Pulmonary artery endothelial cell (primary cell): ENCODE measurements around the gene ELMO3. TPM values are rescaled to one million over a fixed set of nuclear protein-coding genes. Genes with fewer than 3 reads are reported as not detected.

ENCODE experiments used
- DNase-seq: peaks from one replicate; pipeline ENCODE4 v3.0.0-alpha.2; 2011; ENCODE audit warnings: low read depth, low spot score
- total RNA-seq: library from RNA; depleted of rRNA; stranded (reverse); fragments of >200 nt; gene quantifications from 2 replicates; pipeline ENCODE4 v1.2.3, GENCODE V29; 2014

ELMO3 gene
- total RNA-seq, 1 donor from 2014 or later, result 0.53 TPM

DNA sequence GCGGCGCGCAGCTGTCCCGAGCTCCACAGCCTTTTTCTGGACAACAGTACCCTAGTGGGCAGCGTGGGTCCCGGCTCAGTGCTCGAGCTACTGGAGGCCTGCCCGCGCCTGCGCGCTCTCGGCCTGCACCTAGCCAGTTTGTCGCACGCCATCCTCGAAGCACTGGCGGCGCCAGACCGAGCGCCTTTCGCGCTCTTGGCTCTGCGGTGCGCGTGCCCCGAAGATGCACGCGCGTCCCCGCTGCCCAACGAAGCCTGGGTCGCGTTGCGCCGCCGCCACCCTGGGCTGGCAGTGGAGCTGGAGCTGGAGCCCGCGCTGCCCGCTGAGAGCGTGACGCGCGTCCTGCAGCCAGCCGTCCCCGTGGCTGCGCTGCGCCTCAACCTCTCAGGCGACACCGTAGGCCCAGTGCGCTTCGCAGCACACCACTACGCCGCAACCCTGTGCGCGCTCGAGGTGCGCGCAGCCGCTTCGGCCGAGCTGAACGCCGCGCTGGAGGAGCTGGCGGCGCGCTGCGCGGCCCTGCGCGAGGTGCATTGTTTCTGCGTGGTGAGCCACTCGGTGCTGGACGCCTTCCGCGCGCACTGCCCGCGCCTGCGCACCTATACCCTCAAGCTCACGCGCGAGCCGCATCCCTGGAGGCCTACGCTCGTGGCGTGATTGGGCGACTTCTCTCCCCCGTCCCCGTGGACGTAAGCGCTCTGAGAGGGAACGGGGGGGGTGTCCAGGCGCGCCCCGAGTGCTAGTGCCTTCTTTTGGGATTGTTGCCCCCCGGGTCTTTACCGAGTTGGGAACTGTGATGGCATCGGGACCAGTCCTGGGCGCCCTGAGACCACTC, 35.5 kb upstream of the ELMO3 start:
- no peak for DNase-seq

DNA sequence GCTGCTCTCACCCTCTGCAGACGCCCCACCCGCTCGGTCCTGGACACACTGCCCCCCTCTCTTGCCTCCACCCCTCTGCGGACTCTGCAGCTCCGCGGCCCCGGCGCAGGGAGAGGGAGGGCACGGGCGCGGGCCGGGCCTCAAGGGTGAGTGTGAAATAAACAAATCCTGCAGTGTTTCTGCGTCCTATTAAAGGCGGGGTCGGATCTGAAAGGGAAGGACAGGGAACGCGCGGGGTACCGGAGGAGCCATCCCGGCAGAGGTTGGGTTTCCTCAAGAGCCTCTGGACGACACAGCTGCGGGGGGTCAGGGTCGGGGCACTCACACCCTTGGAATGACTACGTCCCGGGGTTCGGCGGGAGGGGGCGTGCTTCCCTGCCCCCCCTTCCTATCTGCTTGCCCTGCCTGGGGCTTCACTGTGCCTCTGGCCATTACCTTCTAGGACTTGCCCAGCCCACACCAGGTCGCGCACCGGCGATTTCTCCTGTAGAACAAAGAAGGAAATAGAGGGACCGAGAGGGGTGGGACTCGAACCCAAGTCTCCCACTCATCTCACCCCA, 34.9 kb upstream of the ELMO3 start:
- DNase-seq, result no peak

DNA sequence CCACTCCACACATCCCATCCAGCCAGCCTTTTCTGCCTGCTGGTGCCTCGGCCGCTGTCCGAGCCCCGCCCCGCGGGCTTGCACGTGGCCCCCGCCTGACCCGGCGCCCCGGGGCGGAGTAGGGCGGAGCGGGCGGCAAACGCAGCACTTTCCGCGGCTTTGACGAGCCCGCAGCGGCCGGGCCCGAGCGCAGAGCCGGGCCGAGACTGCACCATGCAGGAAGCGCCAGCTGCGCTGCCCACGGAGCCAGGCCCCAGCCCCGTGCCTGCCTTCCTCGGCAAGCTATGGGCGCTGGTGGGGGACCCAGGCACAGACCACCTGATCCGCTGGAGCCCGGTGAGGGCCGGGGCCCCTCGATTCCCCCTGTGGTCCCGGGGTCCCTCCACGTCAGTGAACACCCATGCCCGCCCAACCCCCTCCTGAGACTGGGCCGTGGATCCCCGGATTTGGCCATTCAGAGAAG, 34.3 kb upstream of the ELMO3 start, which contains the start of gene HSF4:
HSF4 (plus strand) TSS at position 147 of the 463 bp plus-strand sequence; CDS start at position 214, 67 bp downstream.
- DNase-seq, result no peak

DNA sequence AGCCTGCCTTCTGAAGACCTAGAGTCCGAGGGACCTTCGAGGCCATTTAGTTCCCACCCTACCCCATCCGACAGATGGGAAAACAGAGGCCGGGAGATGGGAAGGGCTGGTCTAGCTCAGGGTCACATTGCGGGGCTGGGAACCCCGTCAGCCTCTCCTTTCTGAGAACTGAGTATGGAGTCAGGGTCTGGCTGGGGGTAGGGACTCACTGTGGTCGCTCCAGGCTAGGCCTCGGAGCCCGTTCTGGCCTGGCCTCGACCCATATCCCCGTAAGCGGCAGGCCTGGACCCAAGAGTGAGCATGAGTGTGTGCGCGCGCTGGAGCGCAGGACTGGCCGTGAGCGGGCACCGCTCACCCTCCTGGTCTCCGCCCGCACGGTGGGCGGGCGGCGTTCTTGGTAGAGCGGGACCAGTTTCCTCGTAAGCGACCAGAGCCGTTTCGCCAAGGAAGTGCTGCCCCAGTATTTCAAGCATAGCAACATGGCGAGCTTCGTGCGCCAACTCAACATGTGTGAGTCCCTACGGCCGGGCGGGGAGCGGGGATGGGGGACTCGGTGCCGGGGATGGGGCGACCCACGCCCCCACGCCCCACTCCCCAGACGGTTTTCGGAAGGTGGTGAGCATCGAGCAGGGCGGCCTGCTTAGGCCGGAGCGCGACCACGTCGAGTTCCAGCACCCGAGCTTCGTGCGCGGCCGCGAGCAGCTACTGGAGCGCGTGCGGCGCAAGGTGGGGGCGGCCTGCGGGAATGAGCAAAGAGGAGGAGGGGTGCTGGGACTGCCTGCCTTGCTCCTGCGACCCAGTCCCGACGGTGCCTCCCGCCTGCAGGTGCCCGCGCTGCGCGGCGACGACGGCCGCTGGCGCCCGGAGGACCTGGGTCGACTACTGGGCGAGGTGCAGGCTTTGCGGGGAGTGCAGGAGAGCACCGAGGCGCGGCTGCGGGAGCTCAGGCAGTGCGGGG, 33.5 kb upstream of the ELMO3 start:
- no peak for DNase-seq

DNA sequence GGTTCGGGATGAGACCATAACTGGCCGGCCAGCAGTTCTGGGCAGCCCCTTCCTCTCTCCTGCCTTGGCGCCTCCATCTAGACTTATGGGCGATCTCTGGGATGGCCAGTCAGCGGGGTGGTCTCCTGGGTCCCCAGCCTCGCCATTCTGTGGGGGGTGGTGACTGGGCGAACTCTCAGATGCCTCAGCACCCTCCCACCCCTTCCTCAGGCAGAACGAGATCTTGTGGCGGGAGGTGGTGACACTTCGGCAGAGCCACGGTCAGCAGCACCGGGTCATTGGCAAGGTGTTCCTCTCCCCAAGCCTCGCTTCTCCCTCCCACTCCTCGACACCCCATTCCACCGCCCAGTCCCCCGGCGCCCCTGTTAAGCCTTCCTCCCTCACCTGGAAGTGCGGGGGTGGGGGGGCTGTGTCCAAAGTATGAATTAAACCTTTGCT, 32.8 kb upstream of the ELMO3 start:
- DNase-seq, result no peak

DNA sequence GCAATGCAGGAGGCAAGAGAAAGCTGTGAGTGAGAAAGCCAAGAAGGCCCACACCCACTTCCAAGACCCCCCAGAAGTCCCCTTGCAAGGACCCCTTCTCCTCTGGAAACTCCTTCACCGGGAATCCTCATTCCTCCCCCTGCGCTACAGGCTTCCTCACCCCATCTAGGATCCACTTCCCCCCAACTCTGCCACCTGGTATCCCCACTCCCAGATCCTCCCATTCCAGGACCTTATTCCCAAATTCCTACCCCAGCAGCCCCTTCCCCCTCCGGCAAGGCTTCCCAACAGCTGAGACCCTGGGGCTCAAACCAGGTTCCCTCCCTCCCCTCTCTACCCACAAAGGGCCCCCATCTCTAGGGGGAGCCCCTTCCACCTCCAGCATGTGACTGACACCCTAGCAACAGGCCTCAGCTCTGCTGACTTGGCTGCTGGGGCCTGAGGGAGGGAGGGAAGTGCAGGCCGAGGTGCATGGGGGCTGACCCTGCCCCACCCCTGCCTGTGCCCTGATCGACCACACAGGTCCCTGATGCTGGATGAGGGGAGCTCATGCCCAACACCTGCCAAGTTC, 32.2 kb upstream of the ELMO3 start:
- DNase-seq, result no peak

DNA sequence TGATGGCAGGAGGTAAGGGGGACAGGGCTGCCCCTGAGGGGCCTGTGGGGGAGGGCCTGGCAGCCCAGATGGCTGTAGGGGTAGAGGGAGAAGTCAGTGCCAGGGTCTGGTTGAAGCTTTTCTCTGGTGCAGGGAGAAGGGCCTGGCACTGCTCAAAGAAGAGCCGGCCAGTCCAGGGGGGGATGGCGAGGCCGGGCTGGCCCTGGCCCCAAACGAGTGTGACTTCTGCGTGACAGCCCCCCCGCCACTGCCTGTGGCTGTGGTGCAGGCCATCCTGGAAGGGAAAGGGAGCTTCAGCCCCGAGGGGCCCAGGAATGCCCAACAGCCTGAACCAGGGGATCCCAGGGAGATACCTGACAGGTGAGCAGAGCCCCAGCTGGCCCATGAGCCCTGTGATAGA, 31.3 kb upstream of the ELMO3 start:
- no peak for DNase-seq

DNA sequence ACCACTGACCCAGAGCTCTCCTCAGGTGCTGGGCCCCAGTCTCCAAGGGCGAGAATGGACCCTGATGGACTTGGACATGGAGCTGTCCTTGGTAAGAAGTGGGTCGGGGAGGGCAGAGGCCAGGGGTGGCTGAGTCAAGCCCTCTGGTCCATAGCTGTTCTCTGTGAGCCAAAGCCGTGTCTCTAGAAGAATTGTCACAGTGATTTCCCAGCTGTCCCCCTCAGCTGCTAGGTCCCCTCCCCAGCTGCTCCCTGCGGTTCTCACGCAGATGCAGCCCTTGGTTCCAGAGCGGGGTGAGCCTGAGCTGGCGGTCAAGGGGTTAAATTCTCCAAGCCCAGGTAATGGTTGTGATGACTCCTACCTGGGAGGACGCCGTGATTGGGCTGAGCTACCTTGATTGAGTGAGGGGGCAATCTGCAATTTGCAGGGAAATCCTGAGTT, 29.9 kb upstream of the ELMO3 start:
- DNase-seq, result no peak

DNA sequence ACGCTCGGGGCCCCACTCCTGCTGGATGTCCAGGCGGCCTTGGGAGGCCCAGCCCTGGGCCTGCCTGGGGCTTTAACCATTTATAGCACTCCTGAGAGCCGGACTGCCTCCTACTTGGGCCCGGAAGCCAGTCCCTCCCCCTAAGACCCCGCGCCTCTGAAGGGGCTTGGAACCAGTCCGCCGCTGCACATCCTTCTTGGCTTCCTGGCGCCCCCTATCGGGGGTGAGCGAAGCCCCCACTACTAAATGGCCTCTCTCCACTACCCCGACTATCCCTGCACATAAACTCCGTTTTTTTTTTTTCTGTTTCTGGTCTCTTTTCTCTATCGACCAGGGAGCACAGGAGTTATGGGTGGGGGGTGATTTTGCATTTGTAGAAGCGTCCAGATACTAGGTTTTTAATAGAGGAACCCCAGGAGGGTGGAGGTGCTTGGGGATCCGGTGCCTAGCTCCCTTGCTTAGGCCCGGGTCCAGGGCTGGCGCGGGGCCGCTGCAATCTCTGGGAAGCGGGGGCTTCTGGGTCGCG, 29.2 kb upstream of the ELMO3 start:
- no peak for DNase-seq

DNA sequence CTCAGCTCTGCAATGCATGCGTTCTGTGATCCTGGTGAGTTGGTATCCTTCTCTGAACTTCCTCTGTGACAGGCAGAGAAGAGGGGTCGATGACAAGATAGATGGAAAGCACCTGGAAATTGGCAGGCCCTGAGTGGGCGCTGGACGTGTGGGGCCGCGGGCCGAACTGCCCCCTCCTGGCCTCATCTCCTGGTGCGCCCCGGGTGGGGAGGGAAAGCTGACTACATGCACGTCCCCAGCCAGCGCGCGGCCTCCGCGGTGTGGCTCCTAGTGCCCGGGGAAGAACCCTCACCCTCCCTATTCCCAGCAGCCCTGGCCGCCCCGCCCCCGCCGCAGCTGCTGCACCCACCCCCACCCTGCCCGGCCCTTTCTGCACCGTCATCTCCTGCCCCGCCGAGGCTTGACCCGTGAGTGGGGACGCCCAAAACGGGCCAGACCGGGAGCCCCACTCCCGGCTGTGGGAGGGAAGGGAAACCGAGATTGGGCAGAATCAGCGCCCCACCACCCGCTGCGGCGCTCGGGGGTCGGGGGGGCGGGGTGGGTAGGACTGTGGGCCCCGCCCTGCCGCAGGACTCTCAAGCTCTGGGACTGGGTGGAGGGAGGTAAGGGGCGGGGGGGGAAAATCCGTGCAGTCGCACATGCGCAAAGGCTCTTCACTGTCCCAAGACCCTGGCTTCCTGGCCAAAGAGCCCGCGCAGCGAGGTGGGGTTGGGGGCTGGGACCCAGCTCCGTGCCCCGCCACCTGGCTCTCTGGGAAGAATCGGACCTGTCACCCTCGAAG, 28.6 kb upstream of the ELMO3 start, which contains the start of gene NOL3:
NOL3 (plus strand) TSS at position 371 of the 781 bp plus-strand sequence.
- DNase-seq, result peak; percentile 48

DNA sequence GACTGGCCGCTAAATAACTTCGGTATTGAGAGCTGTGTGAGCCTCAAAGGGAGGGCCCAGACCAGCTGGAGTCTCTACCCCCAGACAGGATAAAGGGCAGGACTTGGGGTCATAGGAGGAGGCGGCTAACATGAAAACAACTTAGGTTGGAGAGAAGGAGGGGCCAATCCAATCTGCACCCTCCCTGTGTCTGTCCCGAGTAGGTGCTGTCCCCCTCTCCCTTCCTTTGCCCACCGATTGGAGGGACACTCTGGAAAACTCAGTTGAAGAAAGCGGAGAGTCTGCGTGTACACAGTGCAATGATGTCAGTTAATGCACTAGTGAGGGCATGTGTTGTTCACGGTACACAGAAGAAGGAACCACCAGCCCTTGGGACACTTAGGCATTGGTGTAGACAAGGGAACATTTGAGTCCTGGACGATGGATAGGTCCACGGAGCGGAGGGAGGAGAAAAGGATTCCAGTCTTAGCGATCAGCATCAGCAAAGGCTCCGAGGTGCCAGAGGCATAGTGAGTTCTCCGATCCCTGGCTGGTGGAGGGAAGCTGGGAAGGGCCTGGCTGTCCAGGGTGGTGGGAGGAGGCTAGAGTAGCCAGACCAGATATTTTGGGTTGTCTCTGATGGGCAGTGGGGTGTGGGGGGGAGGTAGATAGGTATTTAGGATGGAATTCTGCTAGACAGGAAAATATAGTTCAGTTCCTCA, 27.8 kb upstream of the ELMO3 start:
- no peak for DNase-seq

DNA sequence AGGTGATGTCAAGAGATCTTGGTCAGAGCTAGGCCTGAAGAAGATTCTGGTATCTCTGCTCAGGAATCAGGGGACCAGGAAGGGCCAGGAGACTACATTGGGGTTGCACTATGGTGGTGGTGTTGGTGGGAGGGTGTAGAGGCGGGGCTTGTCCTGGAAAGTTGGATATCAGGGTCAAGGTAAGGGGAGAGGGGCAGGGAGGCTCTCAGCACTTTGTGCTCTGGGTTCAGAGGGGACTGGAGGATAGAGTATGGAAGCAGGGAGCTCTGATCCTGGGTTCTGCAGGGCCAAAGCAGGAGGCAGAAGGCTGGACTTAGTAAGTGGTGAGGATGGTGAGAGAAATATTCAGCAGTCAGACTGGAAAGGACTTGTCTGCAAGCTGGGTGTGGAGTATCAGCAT, 25.6 kb upstream of the ELMO3 start:
- no peak for DNase-seq

DNA sequence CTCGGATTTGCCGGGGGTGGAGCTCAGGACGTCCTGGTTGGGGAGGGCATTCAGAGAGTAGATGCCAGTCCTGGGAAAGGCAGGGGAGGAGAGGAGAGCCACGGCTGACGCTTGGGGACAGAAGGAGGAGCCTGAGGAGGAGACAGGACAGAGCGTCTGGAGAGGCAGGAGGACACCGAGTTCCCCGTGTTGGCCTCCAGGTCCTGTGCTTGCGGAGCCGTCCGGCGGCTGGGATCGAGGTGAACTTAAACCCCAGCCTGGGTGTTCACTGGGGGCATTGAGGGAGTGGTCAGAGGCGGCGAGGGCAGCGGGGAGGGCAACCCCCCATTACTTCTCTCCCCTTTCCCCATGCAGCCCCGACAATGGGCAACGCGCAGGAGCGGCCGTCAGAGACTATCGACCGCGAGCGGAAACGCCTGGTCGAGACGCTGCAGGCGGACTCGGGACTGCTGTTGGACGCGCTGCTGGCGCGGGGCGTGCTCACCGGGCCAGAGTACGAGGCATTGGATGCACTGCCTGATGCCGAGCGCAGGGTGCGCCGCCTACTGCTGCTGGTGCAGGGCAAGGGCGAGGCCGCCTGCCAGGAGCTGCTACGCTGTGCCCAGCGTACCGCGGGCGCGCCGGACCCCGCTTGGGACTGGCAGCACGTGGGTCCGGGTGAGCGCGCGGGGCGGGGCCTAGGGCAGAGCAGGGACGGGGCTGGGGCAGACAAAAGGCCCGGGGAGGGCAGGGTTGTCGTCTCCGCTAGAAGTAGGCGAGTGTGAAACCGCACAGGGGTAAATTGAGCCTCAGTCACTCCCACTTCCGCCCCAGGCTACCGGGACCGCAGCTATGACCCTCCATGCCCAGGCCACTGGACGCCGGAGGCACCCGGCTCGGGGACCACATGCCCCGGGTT, 24.9 kb upstream of the ELMO3 start:
- peak; percentile 72 for DNase-seq

DNA sequence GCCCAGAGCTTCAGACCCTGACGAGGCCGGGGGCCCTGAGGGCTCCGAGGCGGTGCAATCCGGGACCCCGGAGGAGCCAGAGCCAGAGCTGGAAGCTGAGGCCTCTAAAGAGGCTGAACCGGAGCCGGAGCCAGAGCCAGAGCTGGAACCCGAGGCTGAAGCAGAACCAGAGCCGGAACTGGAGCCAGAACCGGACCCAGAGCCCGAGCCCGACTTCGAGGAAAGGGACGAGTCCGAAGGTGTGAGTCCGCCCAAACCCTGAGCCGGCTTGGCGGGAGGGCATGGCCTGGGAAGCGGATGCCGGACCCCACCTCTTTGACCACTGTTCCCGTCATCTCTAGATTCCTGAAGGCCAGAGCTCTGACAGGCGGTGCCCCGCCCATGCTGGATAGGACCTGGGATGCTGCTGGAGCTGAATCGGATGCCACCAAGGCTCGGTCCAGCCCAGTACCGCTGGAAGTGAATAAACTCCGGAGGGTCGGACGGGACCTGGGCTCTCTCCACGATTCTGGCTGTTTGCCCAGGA, 24.2 kb upstream of the ELMO3 start:
- no peak for DNase-seq

DNA sequence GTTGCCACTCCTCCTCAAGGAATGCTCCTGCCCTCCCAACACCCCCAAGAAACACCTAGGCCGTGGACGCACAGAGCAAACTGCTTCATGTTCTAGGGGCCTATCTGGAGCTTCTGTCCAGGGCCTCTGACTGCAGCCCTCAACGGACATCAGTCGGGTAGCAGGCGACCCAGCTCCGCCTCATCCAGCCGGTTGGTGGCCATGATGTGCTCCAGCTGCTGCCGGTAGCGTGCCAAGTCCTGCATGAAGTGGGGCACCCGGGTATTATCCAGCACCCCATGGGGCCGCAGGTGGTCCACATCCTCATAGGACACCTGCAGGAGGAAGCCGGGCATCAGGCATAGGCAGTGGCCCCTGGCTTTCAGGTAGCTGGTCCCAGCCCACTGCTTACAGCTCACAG, 22.3 kb upstream of the ELMO3 start:
- DNase-seq, result no peak

DNA sequence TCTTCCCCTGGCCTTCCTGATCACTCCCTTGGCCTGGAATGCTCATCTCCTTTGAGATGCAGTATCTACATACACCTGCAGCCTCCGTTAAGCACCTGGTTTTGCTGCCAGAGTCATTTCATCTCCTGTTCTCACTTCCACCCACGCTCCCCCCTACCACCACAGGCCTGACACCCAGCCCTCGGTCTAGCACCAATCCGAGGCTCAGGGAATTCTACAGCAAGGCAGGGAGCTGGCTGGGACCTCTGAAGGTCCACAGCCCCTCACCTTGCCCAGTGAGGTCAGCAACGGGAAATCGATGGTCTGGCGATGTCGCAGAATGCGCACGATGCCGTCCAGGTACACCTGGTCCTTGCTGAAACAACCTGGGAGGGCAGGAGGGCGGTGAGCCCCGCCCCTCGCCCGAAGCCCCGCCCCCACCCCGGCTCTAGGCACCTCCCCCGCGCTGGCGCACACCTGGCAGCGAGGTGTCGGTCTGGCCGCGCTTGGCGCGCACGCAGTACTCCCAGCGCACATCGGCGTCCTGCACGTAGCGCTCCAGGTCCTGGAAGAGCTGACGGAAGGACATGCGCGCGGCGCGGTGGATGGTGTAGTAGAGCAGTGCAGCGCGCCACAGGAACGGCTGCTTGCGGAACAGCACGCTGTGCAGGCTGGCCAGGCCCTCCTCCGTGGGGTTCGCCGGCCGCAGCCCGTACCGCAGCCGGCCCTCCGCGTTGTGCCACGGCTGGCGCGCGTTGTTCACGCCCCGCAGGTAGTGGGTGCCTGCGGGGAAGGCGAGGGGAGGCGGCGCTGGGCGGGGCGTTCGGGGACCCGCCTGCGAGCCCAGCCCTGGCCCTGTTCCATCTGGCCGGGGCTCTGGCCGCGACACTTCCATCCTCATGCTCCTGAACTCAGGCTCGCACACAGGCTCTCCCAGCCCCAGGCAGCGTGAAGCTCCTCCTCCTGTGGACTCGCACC, 20.9 kb upstream of the ELMO3 start:
- DNase-seq, result no peak

DNA sequence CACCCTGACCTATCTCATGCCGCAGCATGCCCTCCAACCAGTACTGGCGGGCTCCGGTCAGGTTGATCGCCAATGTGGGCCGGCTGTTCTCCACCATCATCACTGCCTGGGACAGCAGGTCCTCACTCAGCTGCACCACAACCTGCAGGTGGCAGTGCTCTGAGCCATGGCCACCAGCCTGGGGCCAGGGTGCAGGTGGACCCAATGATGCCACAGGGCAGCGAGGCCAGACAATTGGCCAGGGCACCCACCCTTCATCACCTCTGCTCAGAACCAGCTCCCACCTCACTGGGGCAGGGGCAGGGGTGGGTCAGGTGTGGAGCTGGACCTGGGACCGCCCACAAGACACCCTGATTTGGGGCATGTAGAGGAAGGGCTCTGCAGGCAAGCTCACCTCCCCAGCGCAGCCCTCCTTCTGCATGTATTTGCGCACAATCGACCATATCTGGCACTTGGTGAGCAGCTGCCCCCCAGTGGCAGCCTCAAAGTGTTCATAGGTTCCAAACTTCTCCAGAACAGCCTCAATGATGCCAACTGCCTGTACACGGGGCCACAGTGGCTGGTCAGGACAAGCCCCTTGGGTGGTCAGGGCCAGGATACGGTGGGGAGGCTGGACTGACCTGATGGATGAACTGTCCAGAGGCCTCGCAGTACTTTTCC, 19.4 kb upstream of the ELMO3 start:
- DNase-seq, result no peak
